WERI-Rb-1 (cell line): ENCODE measurements around the gene ZAP70.

Experiments
- DNase-seq: peaks from one replicate; pipeline ENCODE4 v3.0.0-alpha.2; 2020
- H3K27ac ChIP-seq: fragments of 250-450 bp; sonication (Bioruptor Pico); 2 replicates; pipeline ENCODE4 v1.5.1; 2020; ENCODE audit warnings: mild to moderate bottlenecking, moderate library complexity
- H3K27me3 ChIP-seq: fragments of 250-450 bp; sonication (Bioruptor Pico); 2 replicates; pipeline ENCODE4 v1.5.1; 2021; ENCODE audit warnings: mild to moderate bottlenecking, low read depth, moderate library complexity; ENCODE audit not compliant: insufficient read depth, severe bottlenecking
- H3K36me3 ChIP-seq: fragments of 250-450 bp; sonication (Bioruptor Pico); 2 replicates; pipeline ENCODE4 v1.5.1; 2020; ENCODE audit warnings: mild to moderate bottlenecking, moderate library complexity
- H3K4me3 ChIP-seq: 2 replicates; pipeline ENCODE4 v1.5.1; 2011; ENCODE audit warnings: low read depth, mild to moderate bottlenecking, control low read depth, low read length
- H3K9me3 ChIP-seq: fragments of 250-450 bp; sonication (Bioruptor Pico); 2 replicates; pipeline ENCODE4 v1.5.1; 2021; ENCODE audit warnings: mild to moderate bottlenecking, moderate library complexity; ENCODE audit not compliant: severe bottlenecking
- TF ChIP-seq, protein P1 (sequence below): IDR thresholded peaks from 2 replicates; pipeline ENCODE4 v1.5.1; 2011; ENCODE audit warnings: low read depth, mild to moderate bottlenecking, control low read depth, inconsistent platforms, low read length

The ZAP70 gene

GRCh38 chr2:97713296-97714083 is at the start of gene ZAP70:
TSS of gene ZAP70 (plus strand) at chr2:97713576. CDS start at chr2:97724037, 10,461 bp downstream.
- TF ChIP-seq, protein P1, sequence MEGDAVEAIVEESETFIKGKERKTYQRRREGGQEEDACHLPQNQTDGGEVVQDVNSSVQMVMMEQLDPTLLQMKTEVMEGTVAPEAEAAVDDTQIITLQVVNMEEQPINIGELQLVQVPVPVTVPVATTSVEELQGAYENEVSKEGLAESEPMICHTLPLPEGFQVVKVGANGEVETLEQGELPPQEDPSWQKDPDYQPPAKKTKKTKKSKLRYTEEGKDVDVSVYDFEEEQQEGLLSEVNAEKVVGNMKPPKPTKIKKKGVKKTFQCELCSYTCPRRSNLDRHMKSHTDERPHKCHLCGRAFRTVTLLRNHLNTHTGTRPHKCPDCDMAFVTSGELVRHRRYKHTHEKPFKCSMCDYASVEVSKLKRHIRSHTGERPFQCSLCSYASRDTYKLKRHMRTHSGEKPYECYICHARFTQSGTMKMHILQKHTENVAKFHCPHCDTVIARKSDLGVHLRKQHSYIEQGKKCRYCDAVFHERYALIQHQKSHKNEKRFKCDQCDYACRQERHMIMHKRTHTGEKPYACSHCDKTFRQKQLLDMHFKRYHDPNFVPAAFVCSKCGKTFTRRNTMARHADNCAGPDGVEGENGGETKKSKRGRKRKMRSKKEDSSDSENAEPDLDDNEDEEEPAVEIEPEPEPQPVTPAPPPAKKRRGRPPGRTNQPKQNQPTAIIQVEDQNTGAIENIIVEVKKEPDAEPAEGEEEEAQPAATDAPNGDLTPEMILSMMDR = no peak
- peak; percentile 5 for DNase-seq
- Histone ChIP-seq H3K27me3 (no peaks in the 10 kb centered on the region), H3K27ac (peak within 1 kb of the TSS; percentile 16; the same call in 1 of the 2 replicates), H3K4me3 (no peak within 1 kb of the TSS), H3K9me3 (no peaks in the 10 kb centered on the region), H3K36me3 (no peaks in the 10 kb centered on the region)

DNA sequence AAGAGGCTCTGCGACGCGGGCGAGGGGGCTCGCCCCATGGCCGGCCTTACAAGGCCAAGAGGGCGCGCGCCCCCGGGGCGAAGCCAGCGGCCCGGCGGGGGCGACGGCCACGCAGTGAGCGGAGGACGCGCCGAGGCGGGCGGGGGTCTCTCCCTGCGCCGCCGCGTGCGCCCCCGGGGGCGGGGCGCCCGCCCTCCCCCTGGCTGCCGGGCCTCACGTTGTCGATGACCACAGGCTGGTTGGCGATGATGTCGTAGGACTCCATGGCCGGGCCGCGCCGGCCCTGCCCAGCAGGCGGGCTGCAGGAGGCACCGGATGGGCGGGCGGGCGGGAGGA is 49.8 kb upstream of the ZAP70 start:
- TF ChIP-seq, protein P1 = no peak
- Histone ChIP-seq H3K9me3 (no peaks in the 10 kb centered on the region), H3K27ac (peak overlapping the region; percentile 99), H3K36me3 (peaks cover 9% of the 10 kb centered on the region), H3K4me3 (peak overlapping the region; percentile 85), H3K27me3 (no peaks in the 10 kb centered on the region)
- DNase-seq = no peak

DNA sequence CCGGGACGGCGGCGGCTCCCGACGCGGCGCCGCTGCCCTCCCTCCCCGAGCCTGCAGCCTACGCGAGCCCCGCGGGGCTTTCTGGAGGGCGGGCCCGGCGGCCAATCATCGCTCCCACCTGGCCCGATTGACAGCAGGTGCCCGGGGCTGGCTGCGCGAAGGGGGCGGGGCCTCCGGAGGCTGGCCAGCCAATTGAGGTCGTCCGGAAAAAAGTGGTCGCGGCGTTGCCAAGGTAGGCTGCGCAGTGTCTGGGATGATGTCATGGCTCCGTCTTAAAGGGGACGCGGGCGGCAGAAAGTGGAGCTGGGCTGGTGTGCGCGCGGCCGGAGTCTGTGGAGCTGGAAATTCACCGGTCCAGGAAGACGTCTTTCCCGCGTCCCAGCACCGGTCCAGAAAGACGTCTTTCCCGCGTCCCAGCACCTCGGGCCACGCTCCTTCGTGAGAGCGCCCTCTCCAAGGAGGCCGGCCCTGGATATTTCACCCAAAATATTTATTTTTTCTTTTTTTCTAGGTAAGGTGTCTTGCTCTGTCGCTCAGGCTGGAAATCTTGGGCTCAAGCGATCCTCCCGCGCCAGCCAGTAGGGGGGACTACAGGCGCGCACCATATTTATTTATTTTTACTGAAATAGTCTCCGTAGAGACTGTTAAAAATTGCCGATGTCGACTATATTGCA is 49.3 kb upstream of the ZAP70 start, which contains the start of gene ACTR1B:
TSS of gene ACTR1B (minus strand) at position 83 of the 674 bp plus-strand sequence. CDS start 154 bp downstream, outside the sequence.
- peak; percentile 98 for DNase-seq
- TF ChIP-seq, protein P1 = no peak
- H3K27ac ChIP-seq = peak within 1 kb of the TSS; percentile 99
- peaks cover 9% of the 10 kb centered on the region for H3K36me3 ChIP-seq
- H3K4me3 ChIP-seq = peak within 1 kb of the TSS; percentile 85
- no peaks in the 10 kb centered on the region for H3K9me3 ChIP-seq
- no peaks in the 10 kb centered on the region for H3K27me3 ChIP-seq

DNA sequence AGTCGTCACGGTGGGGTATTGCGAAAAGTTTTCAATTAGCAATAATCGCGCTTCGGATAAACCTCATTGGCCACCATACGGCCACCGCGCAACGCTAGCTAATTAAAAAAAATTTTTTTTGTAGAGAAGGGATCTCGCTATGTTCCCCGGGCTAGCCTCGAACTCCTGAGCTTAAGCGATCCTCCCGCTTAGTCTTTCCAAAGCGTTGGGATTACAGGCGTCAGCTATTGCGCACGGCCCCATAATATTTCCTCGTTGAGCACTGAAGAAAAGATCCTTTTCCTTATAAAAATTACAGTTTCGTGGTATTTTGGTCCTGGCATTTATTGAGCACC is 48.8 kb upstream of the ZAP70 start:
- TF ChIP-seq, protein P1 = no peak
- Histone ChIP-seq H3K27me3 (no peaks in the 10 kb centered on the region), H3K9me3 (no peaks in the 10 kb centered on the region), H3K27ac (peak overlapping the region; percentile 99), H3K4me3 (peak overlapping the region; percentile 83), H3K36me3 (peaks cover 9% of the 10 kb centered on the region)
- peak; percentile 53 for DNase-seq

- DNase-seq = no peak
- H3K4me3 ChIP-seq = no peak within 1 kb of the TSS
- no peaks in the 10 kb centered on the region for H3K9me3 ChIP-seq
- TF ChIP-seq, protein P1 = no peak
- H3K27me3 ChIP-seq = no peaks in the 10 kb centered on the region
- no peaks in the 10 kb centered on the region for H3K36me3 ChIP-seq
- no peak within 1 kb of the TSS for H3K27ac ChIP-seq
These were observed 43.9 kb upstream of the ZAP70 start, which contains the start of gene C2orf92 for GRCh38 chr2:97669448-97669847. TSS of gene C2orf92 (plus strand) at chr2:97669713. CDS start at chr2:97669789, 76 bp downstream.
